AG04450 (cell line): ENCODE results near the gene CD164L2. TPM values are rescaled to one million over a fixed set of nuclear protein-coding genes. Genes with fewer than 3 reads are reported as not detected.
"Not testable (repeated sequence)": the region's sequence is repeated elsewhere in the genome, so short reads cannot be mapped to it uniquely, and the experiment has no call there.

ENCODE experiments used
- CTCF ChIA-PET: fragments of 300-600, 350-600 bp; formaldehyde crosslinking; extraction: SDS; loops from one replicate; lab custom pipeline; 2022; ENCODE audit warnings: antibody characterized with exemption, inconsistent platforms; lab: Charles Lee
- POLR2A ChIA-PET: fragments of 350-600 bp; formaldehyde crosslinking; extraction: SDS; loops from one replicate; lab custom pipeline; 2021; ENCODE audit warnings: antibody characterized with exemption, inconsistent platforms; lab: Yijun Ruan, JAX
- DNase-seq: peaks from one replicate; pipeline ENCODE4 v3.0.0-alpha.2; 2011; ENCODE audit warnings: low read depth, low spot score
- H3K27ac ChIP-seq: one replicate; pipeline ENCODE4 v1.5.1; 2012; ENCODE audit warnings: low read depth, low read length, control low read depth
- H3K27me3 ChIP-seq: one replicate; pipeline ENCODE4 v1.6.0; 2012; ENCODE audit warnings: low read length; ENCODE audit not compliant: control insufficient read depth, insufficient read depth
- H3K4me3 ChIP-seq: 2 replicates; pipeline ENCODE4 v1.5.1; 2011; ENCODE audit warnings: mild to moderate bottlenecking, low read depth, low read length, control low read depth
- H3K9me3 ChIP-seq: 2 replicates; pipeline ENCODE4 v1.5.1; 2012; ENCODE audit warnings: low read length; ENCODE audit not compliant: control insufficient read depth, insufficient read depth
- polyA plus RNA-seq: library from polyadenylated mRNA; depleted of rRNA; stranded (reverse); fragments of >200 nt; gene quantifications from 2 replicates; pipeline ENCODE4 v1.2.3, GENCODE V29; 2011
- TF ChIP-seq, protein P1 (sequence below): IDR thresholded peaks from 2 replicates; pipeline ENCODE4 v1.5.1; 2011; ENCODE audit warnings: low read depth, low read length, control low read depth, inconsistent platforms

CD164L2 gene
- polyA plus RNA-seq, 1 experiment: not detected

DNA sequence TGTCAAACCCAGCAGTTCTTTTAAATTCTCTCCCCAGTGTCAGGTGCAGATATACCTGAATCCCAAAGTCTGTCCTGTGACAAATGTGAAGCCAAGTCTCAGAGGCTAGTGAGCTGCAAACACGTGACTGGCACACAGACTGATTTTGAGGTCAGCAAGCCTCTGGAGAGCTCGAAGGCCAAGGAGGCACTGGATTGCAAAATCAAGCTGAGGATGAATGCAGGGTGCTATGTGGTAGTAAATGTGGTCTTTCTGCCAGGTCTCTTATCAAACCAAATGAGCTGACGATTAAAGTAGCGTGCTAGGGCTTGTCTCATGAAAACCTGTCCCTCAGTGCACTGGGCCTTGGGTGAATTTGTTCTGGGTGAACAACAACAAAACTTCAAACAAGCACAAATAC, 29.9 kb upstream of the CD164L2 start:
- ChIA-PET CTCF (interaction anchor here (0.6 to 2.0 kb wide), 7 partner anchors 9 to 250 kb away, joined by 3 to 7 read pairs (median 4); no protein-coding TSS in a partner anchor), POLR2A (no interaction called here)
- TF ChIP-seq, protein P1, sequence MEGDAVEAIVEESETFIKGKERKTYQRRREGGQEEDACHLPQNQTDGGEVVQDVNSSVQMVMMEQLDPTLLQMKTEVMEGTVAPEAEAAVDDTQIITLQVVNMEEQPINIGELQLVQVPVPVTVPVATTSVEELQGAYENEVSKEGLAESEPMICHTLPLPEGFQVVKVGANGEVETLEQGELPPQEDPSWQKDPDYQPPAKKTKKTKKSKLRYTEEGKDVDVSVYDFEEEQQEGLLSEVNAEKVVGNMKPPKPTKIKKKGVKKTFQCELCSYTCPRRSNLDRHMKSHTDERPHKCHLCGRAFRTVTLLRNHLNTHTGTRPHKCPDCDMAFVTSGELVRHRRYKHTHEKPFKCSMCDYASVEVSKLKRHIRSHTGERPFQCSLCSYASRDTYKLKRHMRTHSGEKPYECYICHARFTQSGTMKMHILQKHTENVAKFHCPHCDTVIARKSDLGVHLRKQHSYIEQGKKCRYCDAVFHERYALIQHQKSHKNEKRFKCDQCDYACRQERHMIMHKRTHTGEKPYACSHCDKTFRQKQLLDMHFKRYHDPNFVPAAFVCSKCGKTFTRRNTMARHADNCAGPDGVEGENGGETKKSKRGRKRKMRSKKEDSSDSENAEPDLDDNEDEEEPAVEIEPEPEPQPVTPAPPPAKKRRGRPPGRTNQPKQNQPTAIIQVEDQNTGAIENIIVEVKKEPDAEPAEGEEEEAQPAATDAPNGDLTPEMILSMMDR: no peak
- Histone ChIP-seq H3K27ac (no peak overlapping the region), H3K27me3 (no peaks in the 10 kb centered on the region), H3K9me3 (no peaks in the 10 kb centered on the region), H3K4me3 (no peak overlapping the region)
- DNase-seq: no peak

DNA sequence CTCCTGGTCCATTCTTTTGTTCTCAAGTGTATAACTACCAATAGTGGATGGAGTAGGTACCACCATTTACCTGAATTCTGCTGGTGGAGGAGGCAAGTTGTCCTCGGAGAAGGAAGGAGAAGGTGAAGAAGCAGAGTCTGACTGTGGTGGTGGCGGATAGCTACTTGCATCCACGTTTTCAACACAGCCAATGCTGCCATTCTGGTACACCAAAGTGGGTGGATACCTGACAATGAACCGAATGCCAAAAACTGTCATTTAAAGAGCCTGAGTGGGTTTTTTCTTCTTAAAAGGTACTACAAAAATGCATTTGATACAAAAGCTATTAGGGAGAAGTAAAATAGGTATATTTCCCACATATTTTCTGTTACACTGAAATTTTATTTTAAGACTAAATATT, 29.4 kb upstream of the CD164L2 start:
- H3K27ac ChIP-seq: no peak overlapping the region
- CTCF ChIA-PET: interaction anchor here (0.6 to 2.0 kb wide), 3 partner anchors 13 to 112 kb away, joined by 3 to 7 read pairs (median 4); no protein-coding TSS in a partner anchor
- H3K9me3 ChIP-seq: no peaks in the 10 kb centered on the region
- H3K27me3 ChIP-seq: no peaks in the 10 kb centered on the region
- DNase-seq: no peak
- H3K4me3 ChIP-seq: no peak overlapping the region
- POLR2A ChIA-PET: no interaction called here
- TF ChIP-seq, protein P1: no peak

DNA sequence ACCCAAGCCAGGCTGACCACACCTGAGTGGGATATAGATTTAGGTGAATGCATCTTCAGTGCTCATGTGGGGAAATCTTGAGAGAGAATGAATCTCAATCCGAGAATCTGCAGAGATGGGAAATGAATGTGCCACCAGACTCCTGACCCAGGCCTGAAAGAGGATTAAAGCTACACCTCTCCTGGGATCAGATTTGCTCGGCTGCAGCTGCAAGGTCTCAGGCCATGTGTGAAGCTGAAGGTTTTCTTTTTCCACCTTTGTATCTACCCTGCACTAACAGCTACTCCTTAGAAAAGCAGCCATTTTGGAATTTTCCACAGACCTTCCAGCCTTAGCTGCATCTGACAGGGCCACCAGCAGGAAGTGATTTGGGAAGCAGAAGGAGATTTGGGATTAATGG, 27.6 kb upstream of the CD164L2 start:
- no peak for DNase-seq
- POLR2A ChIA-PET: no interaction called here
- TF ChIP-seq, protein P1: no peak
- CTCF ChIA-PET: interaction anchor here (1.0 to 2.5 kb wide), 3 partner anchors 15 to 198 kb away, joined by 3 to 8 read pairs (median 3); no protein-coding TSS in a partner anchor
- H3K4me3 ChIP-seq: no peak overlapping the region
- no peak overlapping the region for H3K27ac ChIP-seq
- H3K9me3 ChIP-seq: no peaks in the 10 kb centered on the region
- no peaks in the 10 kb centered on the region for H3K27me3 ChIP-seq

DNA sequence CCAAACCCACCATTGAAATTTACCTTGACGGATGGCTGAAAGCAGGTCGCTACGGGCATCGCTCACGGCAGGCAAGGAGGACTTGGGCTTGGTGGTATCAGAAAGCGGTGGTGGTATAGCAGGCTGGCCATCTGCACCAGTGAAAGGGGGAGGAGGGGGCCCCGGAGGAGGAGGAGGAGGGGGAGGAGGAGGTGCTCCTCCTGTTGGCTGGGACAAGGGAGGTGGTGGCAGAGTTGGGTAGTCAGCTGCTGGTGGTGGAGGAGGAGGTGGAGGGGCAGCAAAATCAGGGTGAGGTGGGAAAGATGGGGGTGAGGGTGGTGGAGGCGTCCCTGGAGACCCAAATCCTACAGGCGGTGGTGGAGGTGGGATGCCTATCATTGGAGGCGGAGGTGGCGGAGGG, 26.5 kb upstream of the CD164L2 start:
- CTCF ChIA-PET: interaction anchor here (1.4 to 2.5 kb wide), 2 partner anchors 14 to 199 kb away, joined by 3 to 8 read pairs; no protein-coding TSS in a partner anchor
- no peak overlapping the region for H3K27ac ChIP-seq
- no peak for DNase-seq
- H3K27me3 ChIP-seq: no peaks in the 10 kb centered on the region
- H3K4me3 ChIP-seq: no peak overlapping the region
- TF ChIP-seq, protein P1: no peak
- H3K9me3 ChIP-seq: no peaks in the 10 kb centered on the region
- POLR2A ChIA-PET: no interaction called here

DNA sequence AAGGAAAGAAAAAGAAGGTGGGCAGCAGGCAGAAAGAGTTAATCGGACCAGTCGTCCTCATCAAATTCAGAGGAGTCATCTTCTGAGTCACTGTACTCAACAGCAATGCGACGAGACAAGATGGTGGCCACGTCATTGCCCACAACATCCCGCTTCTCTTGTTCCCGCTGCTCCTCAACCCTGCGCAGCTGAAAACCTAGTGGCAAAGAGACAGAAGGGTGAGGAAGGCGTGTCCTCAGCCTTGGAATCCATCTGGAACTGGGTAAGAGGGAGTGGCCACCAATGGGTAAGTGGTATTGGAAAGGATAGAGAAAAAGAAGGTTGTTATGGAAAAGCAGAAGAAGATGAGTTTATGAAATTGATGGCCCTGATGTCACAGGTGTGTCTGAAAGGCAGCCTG, 25.0 kb upstream of the CD164L2 start:
- no peak overlapping the region for H3K27ac ChIP-seq
- POLR2A ChIA-PET: no interaction called here
- no peaks in the 10 kb centered on the region for H3K27me3 ChIP-seq
- no peaks in the 10 kb centered on the region for H3K9me3 ChIP-seq
- CTCF ChIA-PET: no interaction called here
- TF ChIP-seq, protein P1: no peak
- DNase-seq: no peak
- H3K4me3 ChIP-seq: no peak overlapping the region

DNA sequence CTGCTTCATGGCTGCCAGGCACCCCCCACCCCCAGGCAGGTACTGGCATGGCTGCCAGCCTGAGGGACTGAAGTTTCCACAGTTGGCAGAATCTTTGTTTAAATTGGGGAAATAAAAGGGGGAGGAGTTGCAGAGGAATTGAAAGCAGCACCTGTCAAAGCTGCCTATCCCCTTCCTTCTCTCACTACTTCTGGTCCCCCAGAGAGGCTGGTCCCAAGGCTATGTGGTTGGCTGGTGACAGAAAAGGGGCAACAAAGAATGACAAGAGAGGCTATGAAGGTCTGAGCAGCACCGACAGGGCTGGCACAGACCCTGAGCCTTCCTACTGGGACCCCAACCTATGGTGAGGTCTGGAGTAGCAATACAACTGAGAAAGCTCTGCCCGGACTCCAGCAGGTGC, 23.7 kb upstream of the CD164L2 start:
- H3K9me3 ChIP-seq, H3K27me3 ChIP-seq, H3K4me3 ChIP-seq, POLR2A ChIA-PET, H3K27ac ChIP-seq, DNase-seq: not testable (repeated sequence)
- CTCF ChIA-PET: interaction anchor here (1.0 to 1.5 kb wide), 3 partner anchors 8 to 150 kb away, joined by 3 to 4 read pairs (median 3); no protein-coding TSS in a partner anchor
